ENCODE measurements around the gene CPSF7.
A peak's percentile ranks its signal among the peaks of the same experiment; 100 is the strongest.

The CPSF7 gene

DNA sequence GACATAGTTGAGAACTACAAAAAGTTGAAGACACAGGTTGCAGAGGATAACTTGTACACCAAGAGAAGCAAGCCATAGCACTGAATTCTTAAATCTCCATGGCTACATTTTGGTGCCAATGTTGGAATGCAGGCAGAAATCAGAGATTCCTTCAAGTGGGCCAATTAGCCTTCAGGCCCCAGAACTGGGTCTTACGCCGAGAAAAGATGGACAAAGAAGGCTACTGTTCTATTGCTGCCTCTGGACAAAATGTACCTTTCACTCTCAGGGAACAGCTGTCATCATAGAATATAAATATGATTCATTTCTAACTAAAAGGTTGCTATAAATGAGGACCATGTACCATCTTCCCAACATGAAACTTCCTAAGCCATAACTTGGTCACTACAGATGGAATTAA, 23.7 kb downstream of the CPSF7 start:
- Histone ChIP-seq H3K4me2 (ENCODE audit: low read length, poor library complexity, severe bottlenecking) (no peak overlapping the region), H3K18ac (ENCODE audit: low read depth in 1 of 2, low read length in 2 of 2) (no peak overlapping the region), H3K9me3 (ENCODE audit: control insufficient read depth, low read length) (no peaks in the 10 kb centered on the region), H4K8ac (ENCODE audit: low read length) (no peak overlapping the region), H3K4me3 (ENCODE audit: insufficient read depth in 1 of 2, low read depth in 1 of 2, low read length in 2 of 2) (no peak overlapping the region), H3K14ac (ENCODE audit: low read length in 2 of 2) (no peak overlapping the region), H4K91ac (ENCODE audit: low read length) (no peak overlapping the region), H2BK5ac (ENCODE audit: low read depth, low read length, poor library complexity, severe bottlenecking) (no peak overlapping the region), H2BK15ac (ENCODE audit: low read depth, poor library complexity, severe bottlenecking) (no peak overlapping the region), H3K9ac (ENCODE audit: low read length) (no peak overlapping the region), H2BK12ac (ENCODE audit: low read length in 2 of 2) (no peak overlapping the region), H2AFZ (ENCODE audit: low read depth, low read length) (no peak overlapping the region), H3K23ac (ENCODE audit: low read length in 2 of 2) (no peak overlapping the region), H3K36me3 (ENCODE audit: control insufficient read depth in 1 of 2, insufficient read depth in 2 of 2, low read depth in 1 of 2, low read length in 2 of 2) (peaks cover 45 to 96% of the 10 kb centered on the region in 2 experiments), H3K4ac (ENCODE audit: low read depth in 1 of 2, low read length in 2 of 2) (no peak overlapping the region), H3K27me3 (ENCODE audit: control insufficient read depth in 1 of 2, insufficient read depth in 1 of 2, low read length in 2 of 2) (no peaks in the 10 kb centered on the region), H3K27ac (ENCODE audit: low read length, poor library complexity, severe bottlenecking) (no peak overlapping the region), H3K4me1 (ENCODE audit: control insufficient read depth, insufficient read depth, low read depth, low read length) (no peaks in the 10 kb centered on the region), H2BK120ac (ENCODE audit: low read depth, low read length) (no peak overlapping the region), H3K79me1 (replicated peaks; ENCODE audit: low read length, poor library complexity, severe bottlenecking) (peaks cover 30% of the 10 kb centered on the region), H2AK5ac (ENCODE audit: low read length, severe bottlenecking) (no peak overlapping the region)
- no peak for DNase-seq
- WGBS = 100% methylated on average over 1 of the region's 2 CpGs

GRCh38 chr11:61404641-61405040, 25.1 kb downstream of the CPSF7 start:
- no peak overlapping the region for H2BK12ac ChIP-seq (ENCODE audit: low read length in 2 of 2)
- H3K4me1 ChIP-seq (ENCODE audit: control insufficient read depth, insufficient read depth, low read depth, low read length) = no peaks in the 10 kb centered on the region
- no peaks in the 10 kb centered on the region for H3K27me3 ChIP-seq (ENCODE audit: control insufficient read depth in 1 of 2, insufficient read depth in 1 of 2, low read length in 2 of 2)
- H4K91ac ChIP-seq (ENCODE audit: low read length) = no peak overlapping the region
- H3K23ac ChIP-seq (ENCODE audit: low read length in 2 of 2) = no peak overlapping the region
- no peak for DNase-seq
- 96% methylated on average over 4 of the region's 4 CpGs for WGBS
- H3K9ac ChIP-seq (ENCODE audit: low read length) = no peak overlapping the region
- H3K27ac ChIP-seq (ENCODE audit: low read length, poor library complexity, severe bottlenecking) = peak overlapping the region; percentile 3
- no peak overlapping the region for H2AFZ ChIP-seq (ENCODE audit: low read depth, low read length)
- H3K4me2 ChIP-seq (ENCODE audit: low read length, poor library complexity, severe bottlenecking) = no peak overlapping the region
- H3K36me3 ChIP-seq (ENCODE audit: control insufficient read depth in 1 of 2, insufficient read depth in 2 of 2, low read depth in 1 of 2, low read length in 2 of 2) = peaks cover 37 to 95% of the 10 kb centered on the region in 2 experiments
- H4K8ac ChIP-seq (ENCODE audit: low read length) = no peak overlapping the region
- H2BK120ac ChIP-seq (ENCODE audit: low read depth, low read length) = no peak overlapping the region
- H3K9me3 ChIP-seq (ENCODE audit: control insufficient read depth, low read length) = no peaks in the 10 kb centered on the region
- no peak overlapping the region for H3K4ac ChIP-seq (ENCODE audit: low read depth in 1 of 2, low read length in 2 of 2)
- H2BK15ac ChIP-seq (ENCODE audit: low read depth, poor library complexity, severe bottlenecking) = no peak overlapping the region
- no peak overlapping the region for H3K18ac ChIP-seq (ENCODE audit: low read depth in 1 of 2, low read length in 2 of 2)
- peaks cover 25% of the 10 kb centered on the region for H3K79me1 ChIP-seq (replicated peaks; ENCODE audit: low read length, poor library complexity, severe bottlenecking)
- H3K4me3 ChIP-seq (ENCODE audit: insufficient read depth in 1 of 2, low read depth in 1 of 2, low read length in 2 of 2) = no peak overlapping the region
- H3K14ac ChIP-seq (ENCODE audit: low read length in 2 of 2) = no peak overlapping the region
- H2BK5ac ChIP-seq (ENCODE audit: low read depth, low read length, poor library complexity, severe bottlenecking) = no peak overlapping the region
- no peak overlapping the region for H2AK5ac ChIP-seq (ENCODE audit: low read length, severe bottlenecking)

- Histone ChIP-seq H3K27ac (ENCODE audit: low read length, poor library complexity, severe bottlenecking) (peak overlapping the region; percentile 3), H4K8ac (ENCODE audit: low read length) (no peak overlapping the region), H3K4me2 (ENCODE audit: low read length, poor library complexity, severe bottlenecking) (no peak overlapping the region), H3K4ac (ENCODE audit: low read depth in 1 of 2, low read length in 2 of 2) (no peak overlapping the region), H4K91ac (ENCODE audit: low read length) (no peak overlapping the region), H2BK120ac (ENCODE audit: low read depth, low read length) (no peak overlapping the region), H3K23ac (ENCODE audit: low read length in 2 of 2) (no peak overlapping the region), H3K4me1 (ENCODE audit: control insufficient read depth, insufficient read depth, low read depth, low read length) (no peaks in the 10 kb centered on the region), H3K27me3 (ENCODE audit: control insufficient read depth in 1 of 2, insufficient read depth in 1 of 2, low read length in 2 of 2) (no peaks in the 10 kb centered on the region), H3K36me3 (ENCODE audit: control insufficient read depth in 1 of 2, insufficient read depth in 2 of 2, low read depth in 1 of 2, low read length in 2 of 2) (peaks cover 36 to 91% of the 10 kb centered on the region in 2 experiments), H3K18ac (ENCODE audit: low read depth in 1 of 2, low read length in 2 of 2) (no peak overlapping the region), H2BK15ac (ENCODE audit: low read depth, poor library complexity, severe bottlenecking) (no peak overlapping the region), H3K4me3 (ENCODE audit: insufficient read depth in 1 of 2, low read depth in 1 of 2, low read length in 2 of 2) (no peak overlapping the region), H2BK5ac (ENCODE audit: low read depth, low read length, poor library complexity, severe bottlenecking) (no peak overlapping the region), H2AFZ (ENCODE audit: low read depth, low read length) (no peak overlapping the region), H2BK12ac (ENCODE audit: low read length in 2 of 2) (no peak overlapping the region), H3K9ac (ENCODE audit: low read length) (no peak overlapping the region), H3K14ac (ENCODE audit: low read length in 2 of 2) (no peak overlapping the region), H2AK5ac (ENCODE audit: low read length, severe bottlenecking) (no peak overlapping the region), H3K9me3 (ENCODE audit: control insufficient read depth, low read length) (no peaks in the 10 kb centered on the region), H3K79me1 (replicated peaks; ENCODE audit: low read length, poor library complexity, severe bottlenecking) (peaks cover 25% of the 10 kb centered on the region)
- no peak for DNase-seq
- WGBS = 98% methylated on average over 5 of the region's 5 CpGs
These were observed 25.7 kb downstream of the CPSF7 start for GRCh38 chr11:61404103-61404502.

DNA sequence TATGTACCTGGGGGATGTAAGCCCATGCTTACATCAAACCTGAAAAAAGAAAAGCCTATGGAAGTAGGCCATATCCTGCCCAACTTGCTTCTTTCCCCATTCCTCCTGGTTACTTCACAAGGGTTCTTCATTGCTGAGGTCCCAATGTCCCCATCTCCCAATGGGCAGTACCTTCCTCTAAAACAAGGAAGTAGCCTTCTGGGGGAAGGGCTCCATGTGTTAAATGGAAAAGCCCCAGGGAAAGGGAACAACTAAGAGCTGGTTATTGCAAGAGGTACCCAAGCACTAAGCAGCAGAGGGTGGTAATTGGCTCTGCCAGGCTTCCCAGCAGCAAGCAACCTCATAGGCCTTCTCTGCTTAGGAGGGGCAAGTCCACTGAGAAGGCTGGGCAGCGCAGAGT, 26.1 kb downstream of the CPSF7 start:
- no peak for DNase-seq
- H3K23ac ChIP-seq (ENCODE audit: low read length in 2 of 2) = no peak overlapping the region
- no peak overlapping the region for H3K4ac ChIP-seq (ENCODE audit: low read depth in 1 of 2, low read length in 2 of 2)
- no peak overlapping the region for H4K8ac ChIP-seq (ENCODE audit: low read length)
- peak overlapping the region; percentile 24 for H3K27ac ChIP-seq (ENCODE audit: low read length, poor library complexity, severe bottlenecking)
- no peak overlapping the region for H3K4me3 ChIP-seq (ENCODE audit: insufficient read depth in 1 of 2, low read depth in 1 of 2, low read length in 2 of 2)
- H3K36me3 ChIP-seq (ENCODE audit: control insufficient read depth in 1 of 2, insufficient read depth in 2 of 2, low read depth in 1 of 2, low read length in 2 of 2) = peaks cover 32 to 89% of the 10 kb centered on the region in 2 experiments
- H2BK5ac ChIP-seq (ENCODE audit: low read depth, low read length, poor library complexity, severe bottlenecking) = no peak overlapping the region
- H3K14ac ChIP-seq (ENCODE audit: low read length in 2 of 2) = no peak overlapping the region
- H3K27me3 ChIP-seq (ENCODE audit: control insufficient read depth in 1 of 2, insufficient read depth in 1 of 2, low read length in 2 of 2) = no peaks in the 10 kb centered on the region
- H4K91ac ChIP-seq (ENCODE audit: low read length) = no peak overlapping the region
- H3K9me3 ChIP-seq (ENCODE audit: control insufficient read depth, low read length) = no peaks in the 10 kb centered on the region
- H2AFZ ChIP-seq (ENCODE audit: low read depth, low read length) = no peak overlapping the region
- H2AK5ac ChIP-seq (ENCODE audit: low read length, severe bottlenecking) = no peak overlapping the region
- H2BK12ac ChIP-seq (ENCODE audit: low read length in 2 of 2) = no peak overlapping the region
- H3K79me1 ChIP-seq (replicated peaks; ENCODE audit: low read length, poor library complexity, severe bottlenecking) = peaks cover 25% of the 10 kb centered on the region
- no peak overlapping the region for H3K9ac ChIP-seq (ENCODE audit: low read length)
- H3K18ac ChIP-seq (ENCODE audit: low read depth in 1 of 2, low read length in 2 of 2) = no peak overlapping the region
- H2BK15ac ChIP-seq (ENCODE audit: low read depth, poor library complexity, severe bottlenecking) = no peak overlapping the region
- no peak overlapping the region for H3K4me2 ChIP-seq (ENCODE audit: low read length, poor library complexity, severe bottlenecking)
- WGBS = 96% methylated on average over 1 of the region's 1 CpG
- H3K4me1 ChIP-seq (ENCODE audit: control insufficient read depth, insufficient read depth, low read depth, low read length) = no peaks in the 10 kb centered on the region
- no peak overlapping the region for H2BK120ac ChIP-seq (ENCODE audit: low read depth, low read length)

Measured in mesenchymal stem cell (in vitro differentiated cells and primary cell).